Astrocyte (in vitro differentiated cells and primary cell): Measurements from ENCODE around the gene STX4. TPM values are rescaled to one million over a fixed set of nuclear protein-coding genes. Genes with fewer than 3 reads are reported as not detected.
A peak's percentile ranks its signal among the peaks of the same experiment; 100 is the strongest.

Experiments
- DNase-seq: peaks from one replicate; pipeline ENCODE4 v3.0.0-alpha.2; 2010; ENCODE audit warnings: low read depth
- FAIRE-seq: peaks from 2 replicates; lab custom pipeline; 2011; peaks lifted over from hg19 to GRCh38; lab: Jason Lieb, UNC
- H2AFZ ChIP-seq: 2 replicates; pipeline ENCODE4 v1.6.0; 2012; ENCODE audit warnings: low read depth, low read length, inconsistent platforms
- H3K27ac ChIP-seq: 2 replicates; pipeline ENCODE4 v1.5.1; 2011; ENCODE audit warnings: low read depth, low read length, inconsistent platforms
- H3K27me3 ChIP-seq: 2 replicates; pipeline ENCODE4 v1.6.0; 2011; ENCODE audit warnings: low read length, inconsistent platforms; ENCODE audit not compliant: insufficient read depth
- H3K36me3 ChIP-seq: 2 replicates; pipeline ENCODE4 v1.5.1; 2011; ENCODE audit warnings: low read length, inconsistent platforms; ENCODE audit not compliant: insufficient read depth
- H3K4me1 ChIP-seq: 2 replicates; pipeline ENCODE4 v1.5.1; 2011; ENCODE audit warnings: low read length, inconsistent platforms; ENCODE audit not compliant: insufficient read depth
- H3K4me2 ChIP-seq: 2 replicates; pipeline ENCODE4 v1.6.0; 2012; ENCODE audit warnings: low read length, inconsistent platforms
- H3K4me3 ChIP-seq: 2 replicates; pipeline ENCODE4 v1.5.1; 2011; ENCODE audit warnings: low read depth, mild to moderate bottlenecking, low read length, inconsistent platforms; ENCODE audit not compliant: insufficient read depth
- H3K79me2 ChIP-seq: 2 replicates; pipeline ENCODE4 v1.6.0; 2012; ENCODE audit warnings: mild to moderate bottlenecking, low read length, inconsistent platforms; ENCODE audit not compliant: insufficient read depth
- H3K9ac ChIP-seq: 2 replicates; pipeline ENCODE4 v1.6.0; 2012; ENCODE audit warnings: mild to moderate bottlenecking, low read length, inconsistent platforms
- H3K9me3 ChIP-seq: 2 replicates; pipeline ENCODE4 v1.5.1; 2012; ENCODE audit warnings: low read depth, mild to moderate bottlenecking, low read length, inconsistent platforms; ENCODE audit not compliant: insufficient read depth
- H4K20me1 ChIP-seq: 2 replicates; pipeline ENCODE4 v1.6.0; 2012; ENCODE audit warnings: low read length, inconsistent platforms; ENCODE audit not compliant: insufficient read depth
- H3K27ac Mint-ChIP-seq: one replicate; pipeline ENCODE4 v1.8.0; 2021; ENCODE audit warnings: mild to moderate bottlenecking, mixed read lengths; ENCODE audit not compliant: unreplicated experiment
- H3K27me3 Mint-ChIP-seq: one replicate; pipeline ENCODE4 v1.8.0; 2021; ENCODE audit warnings: low read depth, mixed read lengths; ENCODE audit not compliant: unreplicated experiment
- H3K36me3 Mint-ChIP-seq: one replicate; pipeline ENCODE4 v1.8.0; 2021; ENCODE audit warnings: low read depth, mixed read lengths; ENCODE audit not compliant: unreplicated experiment
- H3K4me1 Mint-ChIP-seq: one replicate; pipeline ENCODE4 v1.8.0; 2021; ENCODE audit warnings: low read depth, mixed read lengths; ENCODE audit not compliant: unreplicated experiment
- H3K4me3 Mint-ChIP-seq: one replicate; pipeline ENCODE4 v1.8.0; 2021; ENCODE audit warnings: mild to moderate bottlenecking, moderate library complexity, mixed read lengths; ENCODE audit not compliant: unreplicated experiment
- H3K9me3 Mint-ChIP-seq: one replicate; pipeline ENCODE4 v1.8.0; 2021; ENCODE audit warnings: mild to moderate bottlenecking, mixed read lengths; ENCODE audit not compliant: unreplicated experiment
- CTCF ChIP-seq: IDR thresholded peaks from 2 replicates; pipeline ENCODE4 v1.5.1; 2011; ENCODE audit warnings: low read depth, mild to moderate bottlenecking, inconsistent platforms, low read length, moderate library complexity; ENCODE audit not compliant: insufficient read depth
- EZH2 ChIP-seq: IDR thresholded peaks from 2 replicates; pipeline ENCODE4 v1.6.1; 2012; ENCODE audit warnings: mild to moderate bottlenecking, low read length, inconsistent platforms; ENCODE audit not compliant: insufficient read depth
- total RNA-seq: library from RNA; stranded (reverse); gene quantifications from 2 replicates; pipeline ENCODE4 v1.2.1, GENCODE V29; 2021

The STX4 gene
- total RNA-seq, 1 donor from 2014 or later: 56.0 TPM

- H3K36me3 ChIP-seq: no peaks in the 10 kb centered on the region
- H4K20me1 ChIP-seq: peaks cover 5% of the 10 kb centered on the region
- H3K4me1 ChIP-seq: peaks cover 32% of the 10 kb centered on the region
- peaks cover 13% of the 10 kb centered on the region for H3K27me3 Mint-ChIP-seq
- no peaks in the 10 kb centered on the region for H3K27me3 ChIP-seq
- peaks cover 47% of the 10 kb centered on the region for H3K4me1 Mint-ChIP-seq
- peak overlapping the region; percentile 41 for H3K27ac Mint-ChIP-seq
- peak overlapping the region; percentile 33 for H3K9ac ChIP-seq
- H3K9me3 ChIP-seq: no peaks in the 10 kb centered on the region
- TF ChIP-seq CTCF (no peak), EZH2 (no peak)
- FAIRE-seq (no peak), DNase-seq (no peak)
- no peak overlapping the region for H2AFZ ChIP-seq
- H3K27ac ChIP-seq: peak overlapping the region; percentile 32
- peak overlapping the region; percentile 42 for H3K4me3 ChIP-seq
- H3K9me3 Mint-ChIP-seq: no peaks in the 10 kb centered on the region
- peaks cover 63% of the 10 kb centered on the region for H3K79me2 ChIP-seq
- peak overlapping the region; percentile 62 for H3K4me3 Mint-ChIP-seq
- peaks cover 2% of the 10 kb centered on the region for H3K36me3 Mint-ChIP-seq
- H3K4me2 ChIP-seq: peak overlapping the region; percentile 72
Observed at GRCh38 chr16:31007684-31008083, 25.7 kb upstream of the STX4 start.

GRCh38 chr16:31008149-31008548 is 25.2 kb upstream of the STX4 start:
- Histone ChIP-seq H3K4me2 (peak overlapping the region; percentile 72), H3K4me3 (peak overlapping the region; percentile 42), H2AFZ (no peak overlapping the region), H3K27me3 (no peaks in the 10 kb centered on the region), H3K9me3 (no peaks in the 10 kb centered on the region), H3K79me2 (peaks cover 58% of the 10 kb centered on the region), H3K36me3 (no peaks in the 10 kb centered on the region), H4K20me1 (peaks cover 5% of the 10 kb centered on the region), H3K9ac (peak overlapping the region; percentile 68), H3K27ac (peak overlapping the region; percentile 80), H3K4me1 (peaks cover 31% of the 10 kb centered on the region)
- no peak for FAIRE-seq
- no peak overlapping the region for H3K4me3 Mint-ChIP-seq
- TF ChIP-seq EZH2 (no peak), CTCF (no peak)
- peaks cover 44% of the 10 kb centered on the region for H3K4me1 Mint-ChIP-seq
- peak overlapping the region; percentile 12 for H3K27ac Mint-ChIP-seq
- peaks cover 18% of the 10 kb centered on the region for H3K27me3 Mint-ChIP-seq
- peak; percentile 89 for DNase-seq
- H3K36me3 Mint-ChIP-seq: peaks cover 2% of the 10 kb centered on the region
- no peaks in the 10 kb centered on the region for H3K9me3 Mint-ChIP-seq

GRCh38 chr16:31008551-31008950 is 24.8 kb upstream of the STX4 start:
- Histone ChIP-seq H3K9me3 (no peaks in the 10 kb centered on the region), H3K4me3 (no peak overlapping the region), H2AFZ (no peak overlapping the region), H3K36me3 (no peaks in the 10 kb centered on the region), H3K79me2 (peaks cover 55% of the 10 kb centered on the region), H3K27ac (peak overlapping the region; percentile 80), H3K4me2 (peak overlapping the region; percentile 72), H3K9ac (peak overlapping the region; percentile 68), H3K4me1 (peaks cover 31% of the 10 kb centered on the region), H4K20me1 (peaks cover 5% of the 10 kb centered on the region), H3K27me3 (no peaks in the 10 kb centered on the region)
- TF ChIP-seq EZH2 (no peak), CTCF (no peak)
- Mint-ChIP-seq H3K27ac (peak overlapping the region; percentile 12), H3K27me3 (peaks cover 20% of the 10 kb centered on the region), H3K9me3 (no peaks in the 10 kb centered on the region), H3K4me3 (peak overlapping the region; percentile 90), H3K4me1 (peaks cover 40% of the 10 kb centered on the region), H3K36me3 (no peaks in the 10 kb centered on the region)
- FAIRE-seq (no peak), DNase-seq (no peak)
